ENCODE results near the gene RNF213.

RNF213 gene

GRCh38 chr17:80225230-80225629 lies 35.4 kb upstream of the RNF213 start:
- DNase-seq (ENCODE audit: low read depth), result no peak

DNA sequence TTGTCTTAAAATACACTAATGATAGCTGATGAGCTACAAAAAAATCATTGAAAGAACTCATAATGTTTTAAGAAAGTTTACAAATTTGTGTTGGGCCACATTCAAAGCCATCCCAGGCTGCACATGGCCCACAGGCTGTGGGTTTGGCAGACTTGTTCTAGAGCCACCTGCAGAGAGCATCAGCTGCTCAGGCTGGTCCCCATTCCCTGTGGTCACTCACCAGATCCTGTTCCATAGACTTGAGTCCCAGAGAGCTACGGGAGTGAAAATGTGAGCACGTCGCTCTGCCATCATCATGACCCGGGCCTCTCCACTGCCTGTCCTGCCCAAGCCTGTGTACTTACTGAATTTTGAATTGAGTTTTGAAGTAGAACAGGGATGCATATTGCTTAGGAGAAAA lies 33.5 kb upstream of the RNF213 start:
- TF ChIP-seq, protein P1, sequence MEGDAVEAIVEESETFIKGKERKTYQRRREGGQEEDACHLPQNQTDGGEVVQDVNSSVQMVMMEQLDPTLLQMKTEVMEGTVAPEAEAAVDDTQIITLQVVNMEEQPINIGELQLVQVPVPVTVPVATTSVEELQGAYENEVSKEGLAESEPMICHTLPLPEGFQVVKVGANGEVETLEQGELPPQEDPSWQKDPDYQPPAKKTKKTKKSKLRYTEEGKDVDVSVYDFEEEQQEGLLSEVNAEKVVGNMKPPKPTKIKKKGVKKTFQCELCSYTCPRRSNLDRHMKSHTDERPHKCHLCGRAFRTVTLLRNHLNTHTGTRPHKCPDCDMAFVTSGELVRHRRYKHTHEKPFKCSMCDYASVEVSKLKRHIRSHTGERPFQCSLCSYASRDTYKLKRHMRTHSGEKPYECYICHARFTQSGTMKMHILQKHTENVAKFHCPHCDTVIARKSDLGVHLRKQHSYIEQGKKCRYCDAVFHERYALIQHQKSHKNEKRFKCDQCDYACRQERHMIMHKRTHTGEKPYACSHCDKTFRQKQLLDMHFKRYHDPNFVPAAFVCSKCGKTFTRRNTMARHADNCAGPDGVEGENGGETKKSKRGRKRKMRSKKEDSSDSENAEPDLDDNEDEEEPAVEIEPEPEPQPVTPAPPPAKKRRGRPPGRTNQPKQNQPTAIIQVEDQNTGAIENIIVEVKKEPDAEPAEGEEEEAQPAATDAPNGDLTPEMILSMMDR (conservative IDR thresholded peaks at IDR 0.05; ENCODE audit: low read depth, low read length), result no peak
- no peak overlapping the region for H3K4me3 ChIP-seq (ENCODE audit: low read length)
- DNase-seq (ENCODE audit: low read depth), result no peak

More at GRCh38 chr17:80225230-80225629, 35.4 kb upstream of the RNF213 start:
- H3K4me3 ChIP-seq (ENCODE audit: low read length), result no peak overlapping the region
- TF ChIP-seq, protein P1 (conservative IDR thresholded peaks at IDR 0.05; ENCODE audit: low read depth, low read length), result no peak

DNA sequence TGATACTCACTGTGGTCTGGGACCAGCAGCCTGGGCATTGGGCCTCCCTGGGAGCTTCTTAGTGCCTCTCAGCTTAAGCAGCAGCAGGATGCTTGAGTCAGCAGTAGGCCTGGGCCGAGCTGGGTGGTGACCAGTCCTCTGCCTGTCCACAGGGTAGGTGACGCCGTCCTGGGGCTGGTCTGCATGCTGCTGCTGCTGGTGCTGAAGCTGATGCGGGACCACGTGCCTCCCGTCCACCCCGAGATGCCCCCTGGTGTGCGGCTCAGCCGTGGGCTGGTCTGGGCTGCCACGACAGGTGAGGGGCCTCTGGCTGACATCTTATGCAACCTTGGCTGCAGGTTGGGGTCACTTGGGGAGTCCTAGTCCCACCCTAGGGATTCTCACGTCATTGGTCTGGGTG lies 33.0 kb upstream of the RNF213 start:
- no peak overlapping the region for H3K4me3 ChIP-seq (ENCODE audit: low read length)
- no peak for DNase-seq (ENCODE audit: low read depth)
- TF ChIP-seq, protein P1 (conservative IDR thresholded peaks at IDR 0.05; ENCODE audit: low read depth, low read length), result no peak

DNA sequence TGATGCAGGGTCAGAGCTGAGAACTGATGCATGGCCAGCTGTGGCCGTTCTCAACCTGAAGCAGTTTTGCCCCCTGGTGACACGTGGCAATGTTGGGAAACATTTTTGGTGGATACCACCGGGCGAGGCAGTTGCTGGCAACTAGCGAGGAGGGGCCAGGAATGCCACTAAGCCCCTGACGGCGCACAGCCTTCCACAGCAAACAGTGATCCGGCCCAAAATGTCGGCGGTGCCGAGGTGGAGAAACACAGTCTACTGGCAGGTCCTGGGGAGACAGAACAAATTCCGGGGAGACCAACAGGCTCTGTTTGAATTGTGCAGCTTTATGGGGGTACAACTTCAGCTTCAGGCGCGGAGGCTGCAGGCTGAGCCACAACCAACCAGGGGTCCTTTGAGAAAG lies 32.2 kb upstream of the RNF213 start:
- DNase-seq (ENCODE audit: low read depth), result no peak
- TF ChIP-seq, protein P1 (conservative IDR thresholded peaks at IDR 0.05; ENCODE audit: low read depth, low read length), result no peak
- no peak overlapping the region for H3K4me3 ChIP-seq (ENCODE audit: low read length)

GRCh38 chr17:80229011-80229410 lies 31.6 kb upstream of the RNF213 start:
- TF ChIP-seq, protein P1 (conservative IDR thresholded peaks at IDR 0.05; ENCODE audit: low read depth, low read length), result no peak
- H3K4me3 ChIP-seq (ENCODE audit: low read length), result no peak overlapping the region
- DNase-seq (ENCODE audit: low read depth), result no peak

DNA sequence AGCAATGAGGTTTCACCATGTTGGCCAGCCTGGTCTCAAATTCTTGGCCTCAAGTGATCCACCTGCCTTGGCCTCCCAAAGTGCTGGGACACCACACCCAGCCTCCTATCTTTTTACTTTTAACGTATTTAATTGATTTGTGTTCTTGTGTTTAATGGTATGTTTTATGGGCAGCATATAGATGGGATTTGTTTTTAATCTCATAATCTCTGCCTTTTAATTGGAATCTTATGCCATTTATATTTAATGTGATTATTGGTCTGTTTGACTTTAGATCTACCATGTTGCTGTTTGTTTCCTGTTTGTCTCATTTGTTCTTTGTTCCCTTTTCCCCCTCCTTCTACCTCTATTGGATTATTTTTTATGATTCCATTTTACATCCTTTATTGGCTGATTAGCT lies 28.2 kb upstream of the RNF213 start:
- TF ChIP-seq, protein P1 (conservative IDR thresholded peaks at IDR 0.05; ENCODE audit: low read depth, low read length), result no peak
- DNase-seq (ENCODE audit: low read depth), result no peak
- no peak overlapping the region for H3K4me3 ChIP-seq (ENCODE audit: low read length)

DNA sequence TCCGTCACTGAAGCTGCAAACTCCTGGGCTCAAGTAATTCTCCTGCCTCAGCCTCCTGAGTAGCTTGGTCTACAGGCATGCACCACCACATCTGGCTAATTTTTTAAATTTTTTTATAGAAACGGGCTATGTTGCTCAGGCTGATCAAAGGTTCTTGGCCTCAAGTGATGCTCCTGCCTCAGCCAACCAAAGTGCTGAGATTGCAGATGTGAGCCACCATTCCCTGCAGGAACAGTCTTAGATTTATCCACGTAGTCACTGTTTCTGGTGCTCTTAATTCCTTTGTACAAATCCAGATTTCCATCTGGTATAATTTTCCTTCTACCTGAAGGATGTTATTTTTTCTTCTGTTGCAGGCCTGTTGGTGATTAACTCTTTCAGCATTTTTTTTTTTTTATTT lies 27.4 kb upstream of the RNF213 start:
- no peak for DNase-seq (ENCODE audit: low read depth)
- TF ChIP-seq, protein P1 (conservative IDR thresholded peaks at IDR 0.05; ENCODE audit: low read depth, low read length), result no peak
- no peak overlapping the region for H3K4me3 ChIP-seq (ENCODE audit: low read length)
